HCT116 (cell line): ENCODE data around the gene TAF4. TPM values are rescaled to one million over a fixed set of nuclear protein-coding genes. Genes with fewer than 3 reads are reported as not detected.

ENCODE experiments used
- ATAC-seq: fragments of 200-7000 bp; cut with Tn5 transposase; 2 replicates; pipeline ENCODE4 v1.9.1; 2020; ENCODE audit warnings: mild to moderate bottlenecking, moderate library complexity
- BruUV-seq: library from RNA; stranded (reverse); fragments of 400-500 nt; replicated peaks from 2 replicates; lab custom pipeline; 2021; lab: Mats Ljungman, UMichigan
- CTCF ChIA-PET: fragments of 300-600 bp; sonication (Branson Sonifier 250); formaldehyde crosslinking; loops from one replicate; lab custom pipeline; 2021; ENCODE audit warnings: antibody characterized with exemption; lab: Charles Lee
- POLR2A ChIA-PET: fragments of 300-600, 350-600 bp; sonication (Branson Sonifier 250); formaldehyde crosslinking; loops from one replicate; lab custom pipeline; 2021; ENCODE audit warnings: antibody characterized with exemption; lab: Charles Lee
- RAD21 ChIA-PET, 2 experiments: fragments of 300-600 bp; sonication (Branson Sonifier 250); formaldehyde crosslinking; loops; one replicate each; lab custom pipeline; 2023; ENCODE audit warnings: low total read pairs in 2 of 2; ENCODE audit not compliant: uncharacterized antibody in 2 of 2, unreplicated experiment in 2 of 2, low non-redundant PET in 1 of 2; lab: Charles Lee
- DNase-seq: peaks from one replicate; pipeline ENCODE4 v3.0.0-alpha.2; 2010; ENCODE audit warnings: low read depth, low spot score
- H2AFZ ChIP-seq: fragments of 200-600 bp; shearing (Covaris generic), sonication (generic); 2 replicates; pipeline ENCODE4 v1.6.1; 2017; ENCODE audit warnings: low read depth, mixed run types, mixed read lengths, antibody characterized with exemption, low read length; ENCODE audit not compliant: poor library complexity, severe bottlenecking
- H3K27ac ChIP-seq: 2 replicates; pipeline ENCODE4 v1.5.1; 2012; ENCODE audit warnings: low read depth, low read length
- H3K27me3 ChIP-seq: fragments of 200-600 bp; sonication (generic); 2 replicates; pipeline ENCODE4 v1.6.1; 2016; ENCODE audit warnings: mixed run types, low read length, mixed read lengths; ENCODE audit not compliant: insufficient read depth
- H3K36me3 ChIP-seq, 2 experiments: fragments of 200-500 bp in 1 of 2; fragments of 200-600 bp in 1 of 2; sonication (Bioruptor generic) in 1 of 2; sonication (generic) in 1 of 2; 2 replicates each; pipeline versions ENCODE4 v1.5.1 to v1.6.1; 2014 to 2016; ENCODE audit warnings: low read length in 2 of 2, inconsistent platforms in 1 of 2, mixed read lengths in 1 of 2, mixed run types in 1 of 2; ENCODE audit not compliant: insufficient read depth in 2 of 2, control insufficient read depth in 1 of 2
- H3K4me1 ChIP-seq, 2 experiments: fragments of 200-600 bp in 1 of 2; sonication (generic) in 1 of 2; 2 replicates each; pipeline versions ENCODE4 v1.5.1 to v1.6.1; 2012 to 2017; ENCODE audit warnings: low read length in 2 of 2, inconsistent platforms in 1 of 2, mild to moderate bottlenecking in 1 of 2, mixed read lengths in 1 of 2, mixed run types in 1 of 2, moderate library complexity in 1 of 2; ENCODE audit not compliant: insufficient read depth in 2 of 2, control insufficient read depth in 1 of 2
- H3K4me2 ChIP-seq: fragments of 200-600 bp; sonication (generic); 2 replicates; pipeline ENCODE4 v1.6.1; 2017; ENCODE audit warnings: mixed run types, low read length, mixed read lengths
- H3K4me3 ChIP-seq, 2 experiments: fragments of 200-600 bp in 1 of 2; sonication (generic) in 1 of 2; replicated peaks in 1 of 2; 2 replicates each; pipeline ENCODE4 v1.5.1; 2011 to 2016; ENCODE audit warnings: low read length in 2 of 2, control low read depth in 1 of 2, low read depth in 1 of 2, mild to moderate bottlenecking in 1 of 2, mixed read lengths in 1 of 2, mixed run types in 1 of 2
- H3K79me2 ChIP-seq: fragments of 200-600 bp; sonication (generic); 2 replicates; pipeline ENCODE4 v1.6.1; 2017; ENCODE audit warnings: mild to moderate bottlenecking, mixed run types, low read length, moderate library complexity, mixed read lengths; ENCODE audit not compliant: insufficient read depth
- H3K9ac ChIP-seq: fragments of 200-600 bp; sonication (generic); 2 replicates; pipeline ENCODE4 v1.6.1; 2016; ENCODE audit warnings: low read length, mixed read lengths
- H3K9me2 ChIP-seq: fragments of 200-600 bp; sonication (generic), shearing (Covaris generic); 2 replicates; pipeline ENCODE4 v1.6.1; 2017; ENCODE audit warnings: mixed run types, mild to moderate bottlenecking, moderate library complexity; ENCODE audit not compliant: insufficient read depth
- H3K9me3 ChIP-seq, 2 experiments: fragments of 200-500 bp in 1 of 2; fragments of 200-600 bp in 1 of 2; sonication (Bioruptor generic) in 1 of 2; sonication (generic) in 1 of 2; 2 replicates each; pipeline ENCODE4 v1.6.1; 2014 to 2017; ENCODE audit warnings: low read length in 2 of 2, mixed read lengths in 2 of 2, inconsistent platforms in 1 of 2, low read depth in 1 of 2, mild to moderate bottlenecking in 1 of 2, mixed run types in 1 of 2, moderate library complexity in 1 of 2; ENCODE audit not compliant: control insufficient read depth in 1 of 2, insufficient read depth in 1 of 2
- H4K20me1 ChIP-seq: fragments of 200-600 bp; sonication (generic), shearing (Covaris generic); 2 replicates; pipeline ENCODE4 v1.6.1; 2017; ENCODE audit warnings: mixed run types, mild to moderate bottlenecking, moderate library complexity; ENCODE audit not compliant: insufficient read depth
- CEBPB ChIP-seq: IDR thresholded peaks from 2 replicates; pipeline ENCODE4 v1.6.1; 2012; ENCODE audit warnings: low read depth
- CTCF ChIP-seq, 3 experiments: fragments of 200-600 bp in 1 of 3; sonication (generic) in 1 of 3; IDR thresholded peaks in 2 of 3; conservative IDR thresholded peaks in 1 of 3; 2 replicates each; pipeline ENCODE4 v1.5.1; 2012 to 2017; ENCODE audit warnings: low read depth in 2 of 3, low read length in 2 of 3, antibody characterized with exemption in 1 of 3, borderline replicate concordance in 1 of 3, control low read depth in 1 of 3, mild to moderate bottlenecking in 1 of 3, mixed read lengths in 1 of 3, mixed run types in 1 of 3, moderate library complexity in 1 of 3; ENCODE audit not compliant: insufficient read depth in 1 of 3
- EGR1 ChIP-seq: IDR thresholded peaks from 2 replicates; pipeline ENCODE4 v1.6.1; 2012; ENCODE audit warnings: low read depth
- EZH2phosphoT487 ChIP-seq: fragments of 200-600 bp; IDR thresholded peaks from 2 replicates; pipeline ENCODE4 v1.6.1; 2018; ENCODE audit warnings: antibody characterized with exemption, borderline replicate concordance
- JUND ChIP-seq: IDR thresholded peaks from 2 replicates; pipeline ENCODE4 v1.6.1; 2012
- POLR2AphosphoS5 ChIP-seq: IDR thresholded peaks from 2 replicates; pipeline ENCODE4 v1.6.1; 2011; ENCODE audit warnings: mild to moderate bottlenecking, low read depth, low read length, moderate library complexity
- SIN3A ChIP-seq: IDR thresholded peaks from 2 replicates; pipeline ENCODE4 v1.6.1; 2012; ENCODE audit warnings: low read depth
- TCF7L2 ChIP-seq: IDR thresholded peaks from 2 replicates; pipeline ENCODE4 v1.7.0; 2011; ENCODE audit warnings: borderline replicate concordance, inconsistent platforms; ENCODE audit not compliant: insufficient read depth, insufficient read length; ENCODE audit errors: extremely low read depth
- YY1 ChIP-seq: IDR thresholded peaks from 2 replicates; pipeline ENCODE4 v1.6.1; 2011; ENCODE audit warnings: low read length, low read depth, moderate library complexity, mild to moderate bottlenecking; ENCODE audit not compliant: insufficient replicate concordance; ENCODE audit errors: extremely low read depth
- ZBTB33 ChIP-seq: IDR thresholded peaks from 2 replicates; pipeline ENCODE4 v1.6.1; 2011; ENCODE audit warnings: mild to moderate bottlenecking, low read length, moderate library complexity; ENCODE audit not compliant: insufficient replicate concordance; ENCODE audit errors: extremely low read depth
- ZNF274 ChIP-seq: fragments of 200-500 bp; sonication (Bioruptor generic); IDR thresholded peaks from 2 replicates; pipeline ENCODE4 v1.6.1; 2014; ENCODE audit warnings: mild to moderate bottlenecking, low read depth, low read length, inconsistent platforms
- intact Hi-C: fragments of 100-400 bp; cut with micrococcal nuclease; formaldehyde crosslinking; loops from 2 replicates; pipeline ENCODE4 v1.10.0; 2022
- total RNA-seq: library from RNA; stranded (reverse); gene quantifications from one replicate; pipeline ENCODE4 v1.2.1, GENCODE V29; 2021; ENCODE audit not compliant: unreplicated experiment

Gene TAF4
- total RNA-seq, 1 experiment from 2014 or later: 26.8 TPM

- Histone ChIP-seq H3K4me3 (no peak overlapping the region), H3K36me3 (peaks cover 28 to 37% of the 10 kb centered on the region in 2 experiments; a peak in 3 of 4 replicates), H3K79me2 (0 out of 2 replicates have a peak, but pooled peaks cover 5% of the 10 kb centered on the region), H3K9me3 (peaks cover 0 to 9% of the 10 kb centered on the region in 2 experiments; a peak in 2 of 4 replicates), H3K27me3 (no peaks in the 10 kb centered on the region), H3K9me2 (no peaks in the 10 kb centered on the region), H4K20me1 (no peaks in the 10 kb centered on the region), H3K4me2 (no peak overlapping the region), H3K9ac (no peak overlapping the region), H3K4me1 (no peaks in the 10 kb centered on the region), H2AFZ (no peak overlapping the region), H3K27ac (no peak overlapping the region)
- ChIA-PET RAD21 (no interaction called here), CTCF (no interaction called here), POLR2A (no interaction called here)
- no TSS peak for BruUV-seq
- TF ChIP-seq EGR1 (no peak), TCF7L2 (no peak), JUND (no peak), CEBPB (no peak), ZNF274 (no peak), CTCF (IDR thresholded peaks at IDR 0.05 in 2 of 3, conservative IDR thresholded peaks at IDR 0.05 in 1 of 3; ENCODE audit: borderline replicate concordance in 1 of 3, insufficient read depth in 1 of 3, low read depth in 2 of 3, low read length in 2 of 3) (no peak), POLR2AphosphoS5 (no peak), SIN3A (no peak), EZH2phosphoT487 (no peak), ZBTB33 (no peak), YY1 (no peak)
- ATAC-seq (no peak), DNase-seq (no peak)
- intact Hi-C loops: no loop called here
Measured at GRCh38 chr20:61993058-61993457, 72.6 kb downstream of the TAF4 start.
